M059J (cell line): Measurements from ENCODE around the gene LCN10. TPM values are rescaled to one million over a fixed set of nuclear protein-coding genes. Genes with fewer than 3 reads are reported as not detected.
A peak's percentile ranks its signal among the peaks of the same experiment; 100 is the strongest.

ENCODE experiments used
- DNase-seq: peaks from one replicate; pipeline ENCODE4 v3.0.0-alpha.2; 2012; ENCODE audit warnings: low read depth
- total RNA-seq: library from RNA; depleted of rRNA; stranded (reverse); fragments of >200 nt; shearing (Covaris generic); gene quantifications from 2 replicates; pipeline ENCODE4 v1.2.3, GENCODE V29; 2014

LCN10 gene
- total RNA-seq, 1 experiment from 2014 or later = not detected

- DNase-seq = no peak
These were observed 3.2 kb downstream of the LCN10 start for GRCh38 chr9:136739509-136739908.

- no peak for DNase-seq
These were observed 3.8 kb downstream of the LCN10 start for GRCh38 chr9:136738960-136739359.

- DNase-seq = no peak
These were observed 6.8 kb downstream of the LCN10 start for GRCh38 chr9:136735812-136736480.

GRCh38 chr9:136734837-136735496 is 7.8 kb downstream of the LCN10 start:
- no peak for DNase-seq

GRCh38 chr9:136733611-136734010 is 9.1 kb downstream of the LCN10 start:
- DNase-seq = no peak

GRCh38 chr9:136732444-136733178 is 10.1 kb downstream of the LCN10 start:
- DNase-seq = no peak

- DNase-seq = no peak
These were observed 12.8 kb downstream of the LCN10 start for GRCh38 chr9:136729926-136730325.

GRCh38 chr9:136729144-136729543 is 13.6 kb downstream of the LCN10 start:
- no peak for DNase-seq

GRCh38 chr9:136728548-136729123 is 14.1 kb downstream of the LCN10 start:
- DNase-seq = no peak

GRCh38 chr9:136728080-136728547 is 14.6 kb downstream of the LCN10 start:
- DNase-seq = peak; percentile 78

- no peak for DNase-seq
These were observed 16.0 kb downstream of the LCN10 start for GRCh38 chr9:136726631-136727191.

- DNase-seq = no peak
These were observed 16.6 kb downstream of the LCN10 start for GRCh38 chr9:136726118-136726517.

- no peak for DNase-seq
These were observed 17.1 kb downstream of the LCN10 start for GRCh38 chr9:136725612-136726011.

GRCh38 chr9:136724772-136725171 is 18.0 kb downstream of the LCN10 start:
- no peak for DNase-seq

- no peak for DNase-seq
These were observed 18.8 kb downstream of the LCN10 start for GRCh38 chr9:136723989-136724388.

GRCh38 chr9:136723362-136723976 is 19.3 kb downstream of the LCN10 start:
- no peak for DNase-seq

GRCh38 chr9:136722969-136723356 is 19.8 kb downstream of the LCN10 start:
- no peak for DNase-seq

- DNase-seq = no peak
These were observed 20.4 kb downstream of the LCN10 start for GRCh38 chr9:136722093-136722968.

- peak; percentile 57 for DNase-seq
These were observed 21.2 kb downstream of the LCN10 start for GRCh38 chr9:136721339-136722092.

- DNase-seq = no peak
These were observed 21.8 kb downstream of the LCN10 start for GRCh38 chr9:136720898-136721338.
